Omental fat pad (tissue), 4 donors: ENCODE results near the gene SINHCAF. TPM values are rescaled to one million over a fixed set of nuclear protein-coding genes. Genes with fewer than 3 reads are reported as not detected.

Source experiments
- ATAC-seq: fragments of 150-250 bp; one replicate; pipeline ENCODE4 v1.9.1; 2016; ENCODE audit warnings: mild to moderate bottlenecking, moderate library complexity; ENCODE audit not compliant: low FRiP score
- DNase-seq: peaks from one replicate; pipeline ENCODE4 v3.0.0-alpha.2; 2019; ENCODE audit warnings: low spot score
- total RNA-seq, 4 donors: library from RNA; depleted of rRNA; stranded (reverse); fragments of >200 nt; gene quantifications; one replicate each; pipeline ENCODE4 v1.1.0, GENCODE V29; 2016
- TF ChIP-seq, protein P1 (sequence below), 3 donors: fragments of 450-650 bp; IDR thresholded peaks; one replicate each; pipeline ENCODE4 v1.5.1; 2016 to 2017; ENCODE audit warnings: antibody characterized with exemption in 3 of 3, mild to moderate bottlenecking in 3 of 3, moderate library complexity in 2 of 3

SINHCAF gene
- total RNA-seq, 4 donors from 2014 or later = 15.8 to 62.7 (median 25.6) TPM

DNA sequence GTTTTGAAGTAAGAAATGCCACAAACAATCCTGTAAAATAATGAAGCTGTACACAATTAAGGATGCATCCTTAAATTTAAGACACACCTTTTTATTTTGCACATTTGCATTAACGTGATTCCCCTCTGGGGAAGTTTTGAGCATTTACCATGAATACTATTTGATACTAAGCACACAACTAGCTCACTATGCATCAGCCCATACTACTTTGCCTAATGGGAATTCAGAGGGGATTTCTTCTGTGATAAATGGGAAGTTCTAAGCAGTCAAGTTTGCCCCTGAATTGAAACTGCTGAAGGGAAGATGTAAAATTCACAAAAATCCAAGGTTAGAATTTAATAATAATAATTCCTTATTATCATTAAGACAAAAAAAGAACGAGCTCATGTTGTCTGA lies 27.4 kb downstream of the SINHCAF start:
- DNase-seq = no peak
- no peak for ATAC-seq
- TF ChIP-seq, protein P1, sequence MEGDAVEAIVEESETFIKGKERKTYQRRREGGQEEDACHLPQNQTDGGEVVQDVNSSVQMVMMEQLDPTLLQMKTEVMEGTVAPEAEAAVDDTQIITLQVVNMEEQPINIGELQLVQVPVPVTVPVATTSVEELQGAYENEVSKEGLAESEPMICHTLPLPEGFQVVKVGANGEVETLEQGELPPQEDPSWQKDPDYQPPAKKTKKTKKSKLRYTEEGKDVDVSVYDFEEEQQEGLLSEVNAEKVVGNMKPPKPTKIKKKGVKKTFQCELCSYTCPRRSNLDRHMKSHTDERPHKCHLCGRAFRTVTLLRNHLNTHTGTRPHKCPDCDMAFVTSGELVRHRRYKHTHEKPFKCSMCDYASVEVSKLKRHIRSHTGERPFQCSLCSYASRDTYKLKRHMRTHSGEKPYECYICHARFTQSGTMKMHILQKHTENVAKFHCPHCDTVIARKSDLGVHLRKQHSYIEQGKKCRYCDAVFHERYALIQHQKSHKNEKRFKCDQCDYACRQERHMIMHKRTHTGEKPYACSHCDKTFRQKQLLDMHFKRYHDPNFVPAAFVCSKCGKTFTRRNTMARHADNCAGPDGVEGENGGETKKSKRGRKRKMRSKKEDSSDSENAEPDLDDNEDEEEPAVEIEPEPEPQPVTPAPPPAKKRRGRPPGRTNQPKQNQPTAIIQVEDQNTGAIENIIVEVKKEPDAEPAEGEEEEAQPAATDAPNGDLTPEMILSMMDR (IDR thresholded peaks at IDR 0.05) = no peak

- DNase-seq (no peak), ATAC-seq (no peak)
- TF ChIP-seq, protein P1 (IDR thresholded peaks at IDR 0.05) = no peak
Measured at GRCh38 chr12:31297572-31298514, 28.1 kb downstream of the SINHCAF start.

DNA sequence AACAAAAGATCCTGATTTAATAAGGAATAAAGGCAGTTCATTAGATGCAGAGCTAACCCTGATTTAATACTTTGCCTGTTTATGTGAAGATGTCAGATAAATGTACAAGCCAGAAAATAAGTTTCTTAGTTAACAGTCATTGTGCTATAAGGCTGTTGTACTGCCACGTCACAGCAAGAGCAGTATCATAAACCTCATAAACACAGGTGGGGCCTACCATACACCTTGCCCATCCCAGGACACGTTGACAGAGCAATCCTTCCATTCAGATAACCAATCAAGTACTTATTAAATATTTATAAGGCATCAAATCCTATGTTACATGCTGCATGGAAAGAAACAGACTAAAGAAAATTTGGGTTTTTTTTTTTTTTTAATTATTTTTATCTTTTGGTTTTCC lies 36.5 kb downstream of the SINHCAF start:
- TF ChIP-seq, protein P1 (IDR thresholded peaks at IDR 0.05) = no peak

DNA sequence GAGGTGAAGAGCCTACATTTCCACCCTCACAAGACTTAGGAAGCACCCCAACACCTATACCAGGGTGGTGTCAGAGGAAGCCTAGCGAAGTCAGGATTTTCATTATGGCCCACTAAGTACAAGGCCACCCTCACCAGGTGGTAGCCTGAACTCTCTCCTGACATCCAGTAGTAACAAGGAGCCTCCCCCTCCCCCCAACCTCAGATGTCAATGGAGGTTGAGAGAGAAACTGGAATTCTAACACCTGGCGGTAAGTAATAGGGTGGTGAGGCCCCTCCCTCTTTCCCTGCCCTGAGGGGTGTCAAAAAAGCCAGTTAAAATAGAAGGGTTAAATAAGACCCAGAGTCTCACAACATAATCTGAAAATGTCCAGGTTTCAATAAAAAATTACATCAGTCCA lies 37.6 kb downstream of the SINHCAF start:
- TF ChIP-seq, protein P1 (IDR thresholded peaks at IDR 0.05) = no peak
- no peak for ATAC-seq
- no peak for DNase-seq

More for the DNA sequence above, 36.5 kb downstream of the SINHCAF start:
- no peak for DNase-seq
- no peak for ATAC-seq

DNA sequence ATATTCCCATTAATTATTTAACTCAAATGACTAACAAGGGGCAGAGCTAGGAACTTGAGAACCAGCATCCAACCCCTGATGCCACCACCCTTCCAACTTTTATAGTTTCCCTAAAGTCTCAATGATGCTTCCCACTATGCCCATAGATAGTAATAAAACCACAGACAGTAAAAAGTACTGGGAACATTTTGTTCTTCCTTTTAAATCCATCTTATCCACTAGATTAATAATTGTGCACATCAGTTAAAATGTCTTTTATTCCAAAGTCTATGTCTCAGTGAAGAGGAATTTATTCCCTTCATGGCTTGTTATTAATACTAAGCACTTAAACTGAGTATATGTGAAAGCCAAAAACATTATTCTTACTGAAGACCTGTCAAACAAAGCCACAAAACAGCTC lies 45.8 kb downstream of the SINHCAF start:
- DNase-seq (no peak), ATAC-seq (no peak)
- TF ChIP-seq, protein P1 (IDR thresholded peaks at IDR 0.05) = no peak

DNA sequence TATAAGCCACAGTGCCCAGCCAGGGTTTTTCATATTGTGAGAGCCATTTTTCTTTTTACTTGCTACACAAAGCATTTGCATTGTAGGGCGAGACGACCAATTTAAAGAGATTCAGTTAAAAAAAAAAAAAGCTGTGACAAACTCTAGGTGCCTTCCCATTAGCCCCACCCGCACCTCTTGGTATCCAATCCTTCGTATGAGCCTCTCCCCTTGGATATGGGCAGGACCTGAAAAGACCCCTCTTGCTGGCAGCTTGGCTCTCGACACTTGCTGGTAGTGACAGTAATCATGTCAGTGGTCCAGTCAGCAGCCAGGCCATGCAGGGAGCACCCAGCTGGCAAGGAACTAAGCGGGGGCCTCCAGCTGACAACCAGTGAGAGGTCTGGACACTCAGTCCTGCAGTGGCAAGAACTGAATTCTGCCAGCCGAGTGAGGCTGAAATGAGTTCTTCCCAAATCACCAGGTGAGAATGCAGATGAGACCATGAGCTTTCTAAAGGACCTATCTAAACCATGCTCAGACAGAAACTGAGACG lies 46.5 kb downstream of the SINHCAF start:
- DNase-seq = no peak
- TF ChIP-seq, protein P1 (IDR thresholded peaks at IDR 0.05) = no peak
- ATAC-seq = no peak
